ENCODE results near the gene CNP. TPM values are rescaled to one million over a fixed set of nuclear protein-coding genes. Genes with fewer than 3 reads are reported as not detected.
"Not testable (repeated sequence)": the region's sequence is repeated elsewhere in the genome, so short reads cannot be mapped to it uniquely, and the experiment has no call there.

Gene CNP
- total RNA-seq, 2 experiments from 2014 or later: 64.9 to 66.6 TPM

DNA sequence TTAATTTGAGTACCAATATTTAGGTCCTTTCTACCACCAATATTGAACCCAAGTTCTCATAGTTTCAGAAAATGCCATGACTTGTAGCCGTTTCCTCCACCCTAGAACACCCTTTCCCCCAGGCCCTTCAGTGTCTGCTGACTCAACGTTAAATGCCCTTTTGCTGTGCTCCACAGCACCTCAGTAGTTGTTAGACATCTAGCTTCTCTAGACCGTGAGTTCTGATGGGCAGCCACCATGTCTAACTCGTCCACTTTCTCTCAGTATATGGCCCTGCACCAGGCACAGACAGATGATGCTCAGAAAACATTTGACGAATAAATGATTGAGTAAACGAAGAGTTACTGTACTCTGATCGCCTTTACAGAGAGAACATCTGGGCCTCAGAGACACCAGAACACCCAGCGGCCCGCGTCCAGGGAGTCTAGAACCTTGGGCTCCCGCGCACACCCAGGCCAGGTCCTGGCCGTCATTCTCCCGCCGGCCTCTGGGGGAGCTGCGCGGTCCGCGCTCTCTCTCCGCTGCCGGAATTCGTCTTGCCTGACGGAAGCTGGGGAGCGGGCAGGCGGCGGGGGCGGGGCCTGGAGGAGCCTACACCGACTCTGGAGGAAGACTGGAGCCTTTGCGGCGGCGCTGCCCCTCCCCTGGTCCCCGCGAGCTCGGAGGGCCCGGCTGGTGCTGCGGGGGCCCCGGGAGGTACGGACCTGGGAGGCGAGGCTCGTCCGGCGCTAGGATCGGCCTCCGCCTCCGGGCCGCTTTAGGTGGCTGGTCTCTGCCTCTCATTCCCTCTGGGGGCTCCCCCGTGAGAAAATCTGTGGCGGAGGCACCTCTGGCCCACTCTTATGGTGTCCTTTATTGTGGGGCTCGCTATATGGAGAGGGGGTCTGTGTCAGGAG, 53.2 kb downstream of the CNP start, which contains the start of gene NKIRAS2:
TSS of gene NKIRAS2 (plus strand) at position 582 of the 896 bp plus-strand sequence. CDS start 1,488 bp downstream, outside the sequence.
- peaks cover 1% of the 10 kb centered on the region for H3K9me3 Mint-ChIP-seq
- no peaks in the 10 kb centered on the region for H3K27me3 Mint-ChIP-seq
- peaks cover 45% of the 10 kb centered on the region for H3K4me1 Mint-ChIP-seq
- peak within 1 kb of the TSS; percentile 91 for H3K4me3 Mint-ChIP-seq
- H3K36me3 Mint-ChIP-seq: peaks cover 31% of the 10 kb centered on the region
- peak; percentile 95 for DNase-seq
- H3K27ac Mint-ChIP-seq: peak within 1 kb of the TSS; percentile 85

DNA sequence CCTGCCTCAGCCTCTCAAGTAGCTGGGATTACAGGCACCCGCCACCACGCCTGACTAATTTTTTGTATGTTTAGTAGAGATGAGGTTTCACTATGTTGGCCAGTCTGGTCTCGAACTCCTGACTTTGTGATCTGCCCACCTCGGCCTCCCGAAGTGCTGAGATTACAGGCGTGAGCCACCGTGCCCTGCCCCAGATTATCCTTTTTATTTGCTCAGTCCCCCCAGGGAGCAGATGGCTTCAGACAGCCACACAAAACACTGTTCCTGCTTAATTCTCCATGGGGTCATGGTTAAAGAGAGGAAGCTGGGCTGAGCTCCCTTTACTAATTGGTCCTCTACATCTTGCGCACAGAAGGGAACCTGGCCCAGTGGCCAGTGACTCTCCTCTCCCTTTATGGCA, 54.2 kb downstream of the CNP start:
- not testable (repeated sequence) for H3K27me3 Mint-ChIP-seq, DNase-seq, H3K9me3 Mint-ChIP-seq
- Mint-ChIP-seq H3K27ac (peak overlapping the region; percentile 85), H3K36me3 (peaks cover 20% of the 10 kb centered on the region), H3K4me3 (peak overlapping the region; percentile 91), H3K4me1 (peaks cover 39% of the 10 kb centered on the region)

DNA sequence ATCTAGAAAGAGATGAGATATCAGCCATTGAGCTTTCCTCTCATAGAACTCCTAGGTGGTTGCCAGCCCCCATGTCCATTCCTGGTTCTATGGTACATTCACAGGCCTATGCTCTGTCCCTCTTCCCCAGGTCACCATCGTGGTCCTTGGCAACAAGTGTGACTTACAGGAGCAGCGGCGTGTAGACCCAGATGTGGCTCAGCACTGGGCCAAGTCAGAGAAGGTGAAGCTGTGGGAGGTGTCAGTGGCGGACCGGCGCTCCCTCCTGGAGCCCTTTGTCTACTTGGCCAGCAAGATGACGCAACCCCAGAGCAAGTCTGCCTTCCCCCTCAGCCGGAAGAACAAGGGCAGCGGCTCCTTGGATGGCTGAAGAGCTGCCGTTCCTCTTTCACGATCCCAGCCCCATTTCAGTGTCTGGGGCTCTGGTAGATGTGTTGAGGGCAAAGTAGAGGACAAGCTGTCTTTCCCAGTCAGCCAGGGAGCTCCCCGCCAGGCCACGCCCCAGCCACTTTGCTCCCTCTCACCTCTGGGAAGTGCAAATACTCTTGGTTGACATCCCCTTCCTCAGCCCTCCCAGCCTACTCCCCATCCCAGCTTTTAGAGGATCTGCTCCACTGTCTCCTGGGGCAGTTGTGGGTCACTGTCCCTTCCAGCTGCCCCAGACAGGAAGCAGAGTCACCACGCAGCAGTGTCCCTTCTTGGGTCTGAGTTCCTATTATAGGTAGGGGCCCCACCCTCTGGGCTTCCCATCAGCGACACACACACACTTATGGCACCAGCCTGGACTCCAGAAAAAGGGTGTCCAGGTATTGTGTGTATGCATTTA, 57.1 kb downstream of the CNP start:
- no peak overlapping the region for H3K4me3 Mint-ChIP-seq
- peaks cover 1% of the 10 kb centered on the region for H3K9me3 Mint-ChIP-seq
- H3K36me3 Mint-ChIP-seq: peaks cover 9% of the 10 kb centered on the region
- no peaks in the 10 kb centered on the region for H3K27me3 Mint-ChIP-seq
- H3K4me1 Mint-ChIP-seq: peaks cover 28% of the 10 kb centered on the region
- DNase-seq: no peak
- peak overlapping the region; percentile 25 for H3K27ac Mint-ChIP-seq

DNA sequence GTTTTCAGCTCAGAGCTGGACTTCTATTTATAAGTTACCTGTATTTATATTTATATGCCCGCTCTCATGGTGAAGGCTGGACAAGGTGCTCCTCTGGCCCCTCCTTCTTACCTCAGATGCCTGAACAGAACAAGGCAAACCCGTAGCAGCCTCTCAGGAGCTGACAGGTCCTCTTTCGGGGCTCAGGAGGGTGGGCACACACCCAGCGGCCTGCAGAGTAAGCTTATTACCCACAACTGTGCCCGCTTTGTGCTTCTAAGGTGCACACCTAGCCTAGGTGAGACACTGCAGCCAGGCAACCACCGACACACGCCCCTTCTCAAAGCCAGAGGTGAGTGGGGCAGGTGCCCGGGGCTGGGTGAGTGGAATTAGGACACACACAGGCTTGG, 58.6 kb downstream of the CNP start:
- Mint-ChIP-seq H3K27ac (peak overlapping the region; percentile 80), H3K4me3 (no peak overlapping the region), H3K9me3 (no peaks in the 10 kb centered on the region), H3K27me3 (no peaks in the 10 kb centered on the region), H3K36me3 (peaks cover 6% of the 10 kb centered on the region), H3K4me1 (peaks cover 22% of the 10 kb centered on the region)
- no peak for DNase-seq

GRCh38 chr17:42025936-42026335, 59.3 kb downstream of the CNP start:
- no peak for DNase-seq
- H3K27ac Mint-ChIP-seq: no peak overlapping the region
- peaks cover 6% of the 10 kb centered on the region for H3K36me3 Mint-ChIP-seq

DNA sequence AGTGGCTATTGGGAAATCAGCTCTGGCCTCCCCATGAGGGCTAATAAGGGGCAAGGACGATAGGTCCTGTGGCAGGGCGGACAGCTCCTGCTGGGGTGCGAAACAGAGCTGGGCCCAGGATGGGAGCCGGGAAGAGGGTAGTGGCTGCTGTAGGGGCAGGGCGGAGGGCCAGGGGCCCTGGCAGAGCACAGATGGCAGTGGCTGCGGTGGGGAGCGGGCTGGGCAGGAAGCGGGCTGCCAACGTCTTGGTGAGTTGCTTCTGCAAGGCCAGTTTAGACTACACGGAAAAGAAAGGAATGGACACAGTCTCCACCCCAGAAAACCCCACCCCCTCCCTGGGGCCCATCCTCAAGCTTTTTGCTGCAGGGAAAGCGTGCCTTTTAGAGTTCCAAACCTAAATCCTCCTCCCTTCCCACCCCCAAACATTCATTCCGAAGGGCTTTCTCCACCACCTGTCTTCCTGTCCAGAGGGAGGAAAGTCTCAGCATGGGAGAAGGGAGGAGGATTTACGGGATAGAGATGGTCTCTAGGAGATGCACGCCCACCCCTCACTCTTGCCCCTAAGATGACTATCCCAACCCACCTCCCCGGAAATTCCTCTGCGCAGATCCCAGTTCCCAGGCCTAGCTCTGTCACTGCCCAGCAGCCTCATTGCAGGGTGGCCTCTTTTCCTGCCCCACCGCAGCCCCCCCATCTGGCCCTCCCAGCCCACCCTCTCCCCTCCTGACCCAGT, 60.4 kb downstream of the CNP start:
- Mint-ChIP-seq H3K27ac (no peak overlapping the region), H3K4me3 (peak overlapping the region; percentile 14), H3K36me3 (peaks cover 6% of the 10 kb centered on the region), H3K27me3 (no peaks in the 10 kb centered on the region), H3K9me3 (no peaks in the 10 kb centered on the region), H3K4me1 (peaks cover 9% of the 10 kb centered on the region)
- DNase-seq: no peak

More at GRCh38 chr17:42025936-42026335, 59.3 kb downstream of the CNP start:
- Mint-ChIP-seq H3K9me3 (no peaks in the 10 kb centered on the region), H3K4me3 (no peak overlapping the region), H3K4me1 (peaks cover 16% of the 10 kb centered on the region), H3K27me3 (no peaks in the 10 kb centered on the region)

Other genes starting within 250 kb of the CNP start
- gene HAP1, start 232.2 kb upstream of the CNP start, total RNA-seq: under 1 TPM in 1 of 2 experiments, not detected in 1; 0.08 TPM
- 1 to 10 TPM; 2.7 to 3.7 TPM for gene JUP, start 180.1 kb upstream of the CNP start, total RNA-seq
- 1 to 10 TPM; 1.5 to 1.8 TPM for gene P3H4, start 154.8 kb upstream of the CNP start, total RNA-seq
- gene FKBP10, start 153.8 kb upstream of the CNP start, total RNA-seq: under 1 TPM; 0.48 to 0.89 TPM
- gene NT5C3B, start 130.6 kb upstream of the CNP start, total RNA-seq: 10 to 100 TPM; 52.8 to 56.7 TPM
- gene KLHL10, start 129.0 kb upstream of the CNP start, total RNA-seq: under 1 TPM; 0.19 to 0.30 TPM
- gene KLHL11, start 101.4 kb upstream of the CNP start, total RNA-seq: 10 to 100 TPM; 17.5 to 17.6 TPM
- 100 to 1,000 TPM; 197 to 202 TPM for gene ACLY, start 47.8 kb upstream of the CNP start, total RNA-seq
- under 1 TPM; 0.58 to 0.84 TPM for gene ODAD4, start 36.2 kb upstream of the CNP start, total RNA-seq
- 100 to 1,000 TPM; 103 to 106 TPM for gene DNAJC7, start 50.6 kb downstream of the CNP start, total RNA-seq
- 10 to 100 TPM; 20.3 to 25.0 TPM for gene NKIRAS2, start 53.3 kb downstream of the CNP start, total RNA-seq
- gene C17orf113, start 83.8 kb downstream of the CNP start, total RNA-seq: under 1 TPM; 0.23 to 0.40 TPM
- gene ZNF385C, start 131.7 kb downstream of the CNP start, total RNA-seq: 1 to 10 TPM in 1 of 2 experiments, under 1 TPM in 1; 0.92 to 1.2 TPM
- 10 to 100 TPM; 23.5 to 24.9 TPM for gene DHX58, start 145.9 kb downstream of the CNP start, total RNA-seq
- 10 to 100 TPM; 49.1 to 51.6 TPM for gene KAT2A, start 154.6 kb downstream of the CNP start, total RNA-seq
- under 1 TPM; 0.18 to 0.33 TPM for gene HSPB9, start 156.0 kb downstream of the CNP start, total RNA-seq
- 10 to 100 TPM; 44.4 to 48.9 TPM for gene RAB5C, start 188.2 kb downstream of the CNP start, total RNA-seq
- under 1 TPM; 0.39 to 0.44 TPM for gene KCNH4, start 214.3 kb downstream of the CNP start, total RNA-seq
- gene HCRT, start 218.7 kb downstream of the CNP start, total RNA-seq: not detected
- gene GHDC, start 227.7 kb downstream of the CNP start, total RNA-seq: 10 to 100 TPM; 13.6 to 14.6 TPM